Mucosa of descending colon (tissue), 3 donors: ENCODE measurements around the gene MKS1. TPM values are rescaled to one million over a fixed set of nuclear protein-coding genes. Genes with fewer than 3 reads are reported as not detected.

ENCODE experiments used
- ATAC-seq: fragments of 200-7000 bp; cut with Tn5 transposase; one replicate; pipeline ENCODE4 v1.9.1; 2020; ENCODE audit warnings: mild to moderate bottlenecking, moderate library complexity
- DNase-seq, 3 donors: peaks; one replicate each; pipeline ENCODE4 v3.0.0-alpha.2; 2020
- H3K36me3 ChIP-seq: fragments of 200-600 bp; one replicate; pipeline ENCODE4 v1.8.0; 2021; ENCODE audit warnings: low read depth, mild to moderate bottlenecking
- H3K4me1 ChIP-seq: fragments of 200-600 bp; one replicate; pipeline ENCODE4 v1.8.0; 2021; ENCODE audit warnings: low read depth, mild to moderate bottlenecking
- H3K4me3 ChIP-seq: fragments of 200-600 bp; one replicate; pipeline ENCODE4 v1.8.0; 2021; ENCODE audit warnings: mild to moderate bottlenecking
- H3K9me3 ChIP-seq: fragments of 200-600 bp; one replicate; pipeline ENCODE4 v1.8.0; 2021; ENCODE audit warnings: mild to moderate bottlenecking
- intact Hi-C, 2 donors: fragments of 100-400 bp; cut with DNase I in 1 of 2; cut with micrococcal nuclease in 1 of 2; formaldehyde crosslinking; loops; one replicate each; pipeline versions ENCODE4 v1.11.0 to v1.11.1; 2022; cut with DNase I, micrococcal nuclease
- total RNA-seq, 3 donors: library from RNA; stranded (reverse); fragmentation: NEBNext Ultra II Directional in 2 of 3; extraction: Animal tissue kit (Norgen Biotek cat#: 25700) in 2 of 3; gene quantifications; one replicate each; pipeline versions ENCODE4 v1.2.1 to v1.2.4, GENCODE V29; 2021 to 2023
- TF ChIP-seq, protein P1 (sequence below): fragments of 200-600 bp; IDR thresholded peaks from one replicate; pipeline ENCODE4 v1.8.0; 2022; ENCODE audit warnings: antibody characterized with exemption, mild to moderate bottlenecking
- donor health status: DM: no; HTN: no; CAD: no; lungs with moderate emphysema.
- donor health status: DM: no; HTN: no; CAD: no.
- donor health status: DM: no; HTN: yes; CAD: no.

MKS1 gene
- total RNA-seq, 3 donors from 2014 or later, result 12.9 to 18.5 (median 14.7) TPM

- DNase-seq (no peak), ATAC-seq (no peak)
- intact Hi-C loops, result no loop called here
- H3K9me3 ChIP-seq, result no peaks in the 10 kb centered on the region
- no peak overlapping the region for H3K4me3 ChIP-seq
- H3K36me3 ChIP-seq, result no peaks in the 10 kb centered on the region
- H3K4me1 ChIP-seq, result no peaks in the 10 kb centered on the region
- TF ChIP-seq, protein P1, sequence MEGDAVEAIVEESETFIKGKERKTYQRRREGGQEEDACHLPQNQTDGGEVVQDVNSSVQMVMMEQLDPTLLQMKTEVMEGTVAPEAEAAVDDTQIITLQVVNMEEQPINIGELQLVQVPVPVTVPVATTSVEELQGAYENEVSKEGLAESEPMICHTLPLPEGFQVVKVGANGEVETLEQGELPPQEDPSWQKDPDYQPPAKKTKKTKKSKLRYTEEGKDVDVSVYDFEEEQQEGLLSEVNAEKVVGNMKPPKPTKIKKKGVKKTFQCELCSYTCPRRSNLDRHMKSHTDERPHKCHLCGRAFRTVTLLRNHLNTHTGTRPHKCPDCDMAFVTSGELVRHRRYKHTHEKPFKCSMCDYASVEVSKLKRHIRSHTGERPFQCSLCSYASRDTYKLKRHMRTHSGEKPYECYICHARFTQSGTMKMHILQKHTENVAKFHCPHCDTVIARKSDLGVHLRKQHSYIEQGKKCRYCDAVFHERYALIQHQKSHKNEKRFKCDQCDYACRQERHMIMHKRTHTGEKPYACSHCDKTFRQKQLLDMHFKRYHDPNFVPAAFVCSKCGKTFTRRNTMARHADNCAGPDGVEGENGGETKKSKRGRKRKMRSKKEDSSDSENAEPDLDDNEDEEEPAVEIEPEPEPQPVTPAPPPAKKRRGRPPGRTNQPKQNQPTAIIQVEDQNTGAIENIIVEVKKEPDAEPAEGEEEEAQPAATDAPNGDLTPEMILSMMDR, result no peak
Observed at GRCh38 chr17:58265271-58265670, 46.2 kb upstream of the MKS1 start.

- DNase-seq (no peak), ATAC-seq (no peak)
- TF ChIP-seq, protein P1, result no peak
- no peaks in the 10 kb centered on the region for H3K4me1 ChIP-seq
- H3K4me3 ChIP-seq, result no peak overlapping the region
- no peaks in the 10 kb centered on the region for H3K9me3 ChIP-seq
- intact Hi-C loops, result no loop called here
- no peaks in the 10 kb centered on the region for H3K36me3 ChIP-seq
Observed at GRCh38 chr17:58264407-58265103, 45.5 kb upstream of the MKS1 start.

DNA sequence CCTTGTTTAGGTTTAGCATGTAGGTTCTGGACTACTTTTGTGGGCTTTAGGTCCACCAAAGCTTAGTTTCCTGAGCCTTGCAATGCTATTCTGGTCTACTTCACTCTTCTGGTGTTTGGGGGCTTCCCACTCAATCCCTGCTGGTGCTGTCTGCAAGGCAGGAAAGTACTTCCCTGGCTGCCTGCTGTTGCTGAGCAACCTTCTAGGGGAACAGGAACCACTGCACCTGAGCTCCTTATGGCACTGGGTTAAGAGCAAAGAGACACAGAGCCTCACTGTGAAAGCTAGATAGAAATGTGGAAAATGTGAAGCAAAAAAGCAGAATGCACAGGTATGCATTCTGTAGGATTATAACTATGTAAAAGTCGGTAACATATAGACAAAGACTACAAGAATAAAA lies 44.7 kb upstream of the MKS1 start:
- Histone ChIP-seq H3K4me3 (no peak overlapping the region), H3K4me1 (no peaks in the 10 kb centered on the region), H3K9me3 (no peaks in the 10 kb centered on the region), H3K36me3 (no peaks in the 10 kb centered on the region)
- DNase-seq (no peak), ATAC-seq (no peak)
- TF ChIP-seq, protein P1, result no peak
- intact Hi-C loops, result no loop called here

DNA sequence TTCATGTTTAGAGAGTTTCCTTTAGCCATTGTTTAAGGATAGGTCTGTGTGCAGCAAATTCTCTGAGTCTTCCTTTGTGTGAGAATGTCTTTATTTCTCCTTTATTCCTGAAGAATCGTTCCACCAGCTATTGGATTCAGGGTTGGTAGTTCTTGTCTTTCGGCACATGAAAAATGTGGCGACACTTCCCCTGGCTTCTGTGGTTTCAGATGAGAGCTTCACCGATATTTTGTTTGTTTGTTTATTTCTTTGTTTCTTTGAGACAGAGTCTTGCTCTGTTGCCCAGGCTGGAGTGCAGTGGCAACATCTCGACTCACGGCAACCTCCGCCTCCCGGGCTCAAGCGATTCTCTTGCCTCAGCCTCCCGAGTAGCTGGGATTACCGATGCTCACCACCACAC lies 43.1 kb upstream of the MKS1 start:
- no peaks in the 10 kb centered on the region for H3K36me3 ChIP-seq
- ATAC-seq (no peak), DNase-seq (no peak)
- no peaks in the 10 kb centered on the region for H3K4me1 ChIP-seq
- intact Hi-C loops, result no loop called here
- H3K4me3 ChIP-seq, result no peak overlapping the region
- H3K9me3 ChIP-seq, result no peaks in the 10 kb centered on the region
- TF ChIP-seq, protein P1, result no peak

DNA sequence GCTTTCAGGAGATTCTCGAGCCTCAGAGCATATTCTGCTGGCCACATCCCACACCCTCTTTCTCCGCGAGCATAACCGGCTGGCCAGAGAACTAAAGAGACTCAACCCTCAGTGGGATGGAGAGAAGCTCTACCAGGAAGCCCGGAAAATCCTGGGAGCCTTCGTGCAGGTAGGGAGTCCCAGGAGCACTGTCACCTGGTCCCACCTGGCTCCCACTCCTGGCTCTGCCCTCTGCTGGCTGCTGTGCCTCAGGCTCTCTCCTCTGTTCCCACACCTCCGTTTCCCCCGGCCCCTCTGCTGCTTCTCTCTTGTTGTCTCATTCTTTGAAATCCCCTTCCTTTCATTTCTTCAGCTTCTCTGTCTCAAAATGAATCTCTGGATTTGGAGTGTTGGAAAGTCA lies 35.7 kb upstream of the MKS1 start:
- ATAC-seq (no peak), DNase-seq (no peak)
- intact Hi-C loops, result no loop called here
- no peak overlapping the region for H3K4me3 ChIP-seq
- H3K4me1 ChIP-seq, result no peaks in the 10 kb centered on the region
- no peaks in the 10 kb centered on the region for H3K9me3 ChIP-seq
- no peaks in the 10 kb centered on the region for H3K36me3 ChIP-seq
- TF ChIP-seq, protein P1, result no peak

GRCh38 chr17:58253082-58253481 lies 34.0 kb upstream of the MKS1 start:
- intact Hi-C loops, result no loop called here
- ATAC-seq (no peak), DNase-seq (no peak)
- TF ChIP-seq, protein P1, result no peak
- Histone ChIP-seq H3K4me3 (no peak overlapping the region), H3K4me1 (peaks cover 6% of the 10 kb centered on the region), H3K36me3 (no peaks in the 10 kb centered on the region), H3K9me3 (no peaks in the 10 kb centered on the region)
